Karpas-422 (cell line): Measurements from ENCODE around the gene PBRM1. TPM values are rescaled to one million over a fixed set of nuclear protein-coding genes. Genes with fewer than 3 reads are reported as not detected.

Experiments used
- DNase-seq: peaks from one replicate; pipeline ENCODE4 v3.0.0-alpha.2; 2015
- H2AFZ ChIP-seq: fragments of 200-600 bp; sonication (generic); 2 replicates; pipeline ENCODE4 v1.6.1; 2014; ENCODE audit warnings: antibody characterized with exemption, low read length, mixed read lengths
- H3K27ac ChIP-seq: fragments of 200-600 bp; sonication (generic); 2 replicates; pipeline ENCODE4 v1.5.1; 2014; ENCODE audit warnings: mild to moderate bottlenecking, low read length, moderate library complexity
- H3K27me3 ChIP-seq: fragments of 200-600 bp; sonication (generic); 2 replicates; pipeline ENCODE4 v1.6.1; 2014; ENCODE audit warnings: low read length, mixed read lengths
- H3K36me3 ChIP-seq: fragments of 200-600 bp; sonication (generic); 2 replicates; pipeline ENCODE4 v1.6.1; 2014; ENCODE audit warnings: low read length, mixed read lengths; ENCODE audit not compliant: insufficient read depth
- H3K4me1 ChIP-seq: fragments of 200-600 bp; sonication (generic); 2 replicates; pipeline ENCODE4 v1.6.1; 2014; ENCODE audit warnings: mild to moderate bottlenecking, low read length, mixed read lengths
- H3K4me2 ChIP-seq: fragments of 200-600 bp; sonication (generic); 2 replicates; pipeline ENCODE4 v1.6.1; 2014; ENCODE audit warnings: low read length, low read depth, mild to moderate bottlenecking; ENCODE audit not compliant: poor library complexity, severe bottlenecking
- H3K4me3 ChIP-seq: fragments of 200-600 bp; sonication (generic); 2 replicates; pipeline ENCODE4 v1.5.1; 2014; ENCODE audit warnings: mild to moderate bottlenecking, antibody characterized with exemption, low read length, mixed read lengths
- H3K79me2 ChIP-seq: fragments of 200-600 bp; sonication (generic); 2 replicates; pipeline ENCODE4 v1.6.1; 2014; ENCODE audit warnings: mild to moderate bottlenecking, low read length, mixed read lengths
- H3K9ac ChIP-seq: fragments of 200-600 bp; sonication (generic); 2 replicates; pipeline ENCODE4 v1.6.0; 2014; ENCODE audit warnings: low read length
- H3K9me2 ChIP-seq: fragments of 200-600 bp; sonication (generic), shearing (Covaris generic); replicated peaks from 2 replicates; pipeline ENCODE4 v1.6.0; 2014; ENCODE audit warnings: mild to moderate bottlenecking, low read length, moderate library complexity; ENCODE audit not compliant: insufficient read depth
- H3K9me3 ChIP-seq: fragments of 300-700, 200-600 bp; sonication (generic); 2 replicates; pipeline ENCODE4 v1.6.1; 2014; ENCODE audit warnings: low read length, mixed read lengths
- H4K20me1 ChIP-seq: fragments of 200-600 bp; sonication (generic); 2 replicates; pipeline ENCODE4 v1.6.1; 2014; ENCODE audit warnings: mild to moderate bottlenecking, antibody characterized with exemption, low read length, low read depth; ENCODE audit not compliant: insufficient read depth
- total RNA-seq: library from RNA; depleted of rRNA; stranded (reverse); fragments of >200 nt; shearing (Covaris generic); gene quantifications from 2 replicates; pipeline ENCODE4 v1.2.3, GENCODE V29; 2014; ENCODE audit warnings: low replicate concordance

Gene PBRM1
- total RNA-seq, 1 experiment from 2014 or later, result 53.3 TPM

- Histone ChIP-seq H2AFZ (no peak overlapping the region), H3K36me3 (no peaks in the 10 kb centered on the region), H3K4me2 (no peak overlapping the region), H3K9me2 (no peaks in the 10 kb centered on the region), H3K4me3 (no peak overlapping the region), H3K9ac (no peak overlapping the region), H3K9me3 (no peaks in the 10 kb centered on the region), H3K27me3 (no peaks in the 10 kb centered on the region), H3K4me1 (no peaks in the 10 kb centered on the region), H3K79me2 (no peaks in the 10 kb centered on the region), H4K20me1 (no peaks in the 10 kb centered on the region), H3K27ac (no peak overlapping the region)
- no peak for DNase-seq
Measured at GRCh38 chr3:52517796-52518722, 167.7 kb downstream of the PBRM1 start.

- Histone ChIP-seq H3K27me3 (no peaks in the 10 kb centered on the region), H2AFZ (no peak overlapping the region), H3K9me2 (no peaks in the 10 kb centered on the region), H3K4me3 (no peak overlapping the region), H3K27ac (no peak overlapping the region), H3K36me3 (no peaks in the 10 kb centered on the region), H3K4me2 (no peak overlapping the region), H3K4me1 (no peaks in the 10 kb centered on the region), H3K79me2 (no peaks in the 10 kb centered on the region), H3K9ac (no peak overlapping the region), H4K20me1 (no peaks in the 10 kb centered on the region), H3K9me3 (no peaks in the 10 kb centered on the region)
- no peak for DNase-seq
Measured at GRCh38 chr3:52516509-52517195, 169.1 kb downstream of the PBRM1 start.

- Histone ChIP-seq H3K9me2 (no peaks in the 10 kb centered on the region), H3K27me3 (no peaks in the 10 kb centered on the region), H4K20me1 (no peaks in the 10 kb centered on the region), H3K27ac (no peak overlapping the region), H3K9me3 (no peaks in the 10 kb centered on the region), H3K36me3 (no peaks in the 10 kb centered on the region), H3K79me2 (no peaks in the 10 kb centered on the region), H3K9ac (no peak overlapping the region), H3K4me2 (no peak overlapping the region), H2AFZ (no peak overlapping the region), H3K4me1 (no peaks in the 10 kb centered on the region), H3K4me3 (no peak overlapping the region)
- no peak for DNase-seq
Measured at GRCh38 chr3:52515192-52515591, 170.5 kb downstream of the PBRM1 start.

- Histone ChIP-seq H3K4me3 (no peak overlapping the region), H3K4me2 (no peak overlapping the region), H2AFZ (no peak overlapping the region), H3K9me3 (no peaks in the 10 kb centered on the region), H3K27me3 (no peaks in the 10 kb centered on the region), H3K27ac (no peak overlapping the region), H3K36me3 (no peaks in the 10 kb centered on the region), H3K9ac (no peak overlapping the region), H3K9me2 (no peaks in the 10 kb centered on the region), H3K79me2 (no peaks in the 10 kb centered on the region), H3K4me1 (no peaks in the 10 kb centered on the region), H4K20me1 (no peaks in the 10 kb centered on the region)
- no peak for DNase-seq
Measured at GRCh38 chr3:52514576-52514975, 171.1 kb downstream of the PBRM1 start.

- no peak overlapping the region for H3K27ac ChIP-seq
- no peak overlapping the region for H3K9ac ChIP-seq
- no peaks in the 10 kb centered on the region for H3K9me3 ChIP-seq
- H3K27me3 ChIP-seq, result no peaks in the 10 kb centered on the region
- no peaks in the 10 kb centered on the region for H4K20me1 ChIP-seq
- no peak overlapping the region for H2AFZ ChIP-seq
- no peaks in the 10 kb centered on the region for H3K4me1 ChIP-seq
- no peak overlapping the region for H3K4me3 ChIP-seq
- no peaks in the 10 kb centered on the region for H3K9me2 ChIP-seq
- DNase-seq, result no peak
- H3K4me2 ChIP-seq, result no peak overlapping the region
- no peaks in the 10 kb centered on the region for H3K36me3 ChIP-seq
- no peaks in the 10 kb centered on the region for H3K79me2 ChIP-seq
Measured at GRCh38 chr3:52513281-52513680, 172.4 kb downstream of the PBRM1 start.

GRCh38 chr3:52512727-52513126 lies 173.0 kb downstream of the PBRM1 start:
- Histone ChIP-seq H3K4me1 (no peaks in the 10 kb centered on the region), H4K20me1 (no peaks in the 10 kb centered on the region), H3K9me3 (no peaks in the 10 kb centered on the region), H3K4me3 (no peak overlapping the region), H3K27me3 (no peaks in the 10 kb centered on the region), H3K9ac (no peak overlapping the region), H3K4me2 (no peak overlapping the region), H3K79me2 (no peaks in the 10 kb centered on the region), H2AFZ (no peak overlapping the region), H3K36me3 (no peaks in the 10 kb centered on the region), H3K27ac (no peak overlapping the region), H3K9me2 (no peaks in the 10 kb centered on the region)
- no peak for DNase-seq

GRCh38 chr3:52512105-52512504 lies 173.6 kb downstream of the PBRM1 start:
- H4K20me1 ChIP-seq, result no peaks in the 10 kb centered on the region
- no peak overlapping the region for H3K9ac ChIP-seq
- H3K4me3 ChIP-seq, result no peak overlapping the region
- H2AFZ ChIP-seq, result no peak overlapping the region
- no peaks in the 10 kb centered on the region for H3K9me3 ChIP-seq
- no peak overlapping the region for H3K4me2 ChIP-seq
- no peak overlapping the region for H3K27ac ChIP-seq
- no peaks in the 10 kb centered on the region for H3K9me2 ChIP-seq
- no peak for DNase-seq
- no peaks in the 10 kb centered on the region for H3K36me3 ChIP-seq
- H3K27me3 ChIP-seq, result no peaks in the 10 kb centered on the region
- H3K4me1 ChIP-seq, result no peaks in the 10 kb centered on the region
- no peaks in the 10 kb centered on the region for H3K79me2 ChIP-seq

GRCh38 chr3:52511509-52511908 lies 174.2 kb downstream of the PBRM1 start:
- Histone ChIP-seq H3K9me3 (no peaks in the 10 kb centered on the region), H3K4me1 (no peaks in the 10 kb centered on the region), H3K27ac (no peak overlapping the region), H3K4me3 (no peak overlapping the region), H3K9me2 (no peaks in the 10 kb centered on the region), H3K9ac (no peak overlapping the region), H3K36me3 (no peaks in the 10 kb centered on the region), H3K27me3 (no peaks in the 10 kb centered on the region), H3K79me2 (no peaks in the 10 kb centered on the region), H3K4me2 (no peak overlapping the region), H2AFZ (no peak overlapping the region), H4K20me1 (no peaks in the 10 kb centered on the region)
- DNase-seq, result no peak
